NCI-H774 (cell line): Measurements from ENCODE around the gene PRSS21.
A peak's percentile ranks its signal among the peaks of the same experiment; 100 is the strongest.

Source experiments
- DNase-seq: peaks from one replicate; lab custom pipeline; 2025; lab: John Stamatoyannopoulos, UW

The PRSS21 gene

DNA sequence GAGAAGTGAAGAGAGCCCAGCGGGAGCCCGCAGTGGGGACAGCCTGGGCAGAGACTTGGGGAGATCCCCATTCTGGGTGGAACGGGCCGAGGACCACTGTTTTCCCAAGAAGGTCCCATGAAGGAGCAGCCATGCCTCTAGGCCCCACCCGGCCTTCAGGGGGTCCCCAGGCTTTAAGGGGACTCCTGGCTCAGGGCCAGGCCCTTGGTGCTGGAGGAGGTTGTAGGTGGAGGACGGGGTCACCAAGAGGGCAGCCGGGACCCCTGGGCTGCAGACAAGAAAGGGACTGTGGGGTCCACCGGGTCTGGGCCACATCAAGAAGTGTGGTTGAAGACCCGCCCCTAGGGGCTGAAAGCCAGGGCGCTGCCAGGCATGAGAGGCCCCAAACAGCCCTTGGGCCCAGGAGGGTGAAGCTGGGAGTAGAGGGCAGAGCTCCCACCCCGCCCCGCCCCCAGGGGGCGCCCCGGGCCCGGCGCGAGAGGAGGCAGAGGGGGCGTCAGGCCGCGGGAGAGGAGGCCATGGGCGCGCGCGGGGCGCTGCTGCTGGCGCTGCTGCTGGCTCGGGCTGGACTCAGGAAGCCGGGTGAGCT lies at the start of gene PRSS21:
Gene PRSS21 (plus strand): TSS at position 487 of the 589 bp plus-strand sequence. CDS start 32 bp downstream, at position 519.
- no peak for DNase-seq

DNA sequence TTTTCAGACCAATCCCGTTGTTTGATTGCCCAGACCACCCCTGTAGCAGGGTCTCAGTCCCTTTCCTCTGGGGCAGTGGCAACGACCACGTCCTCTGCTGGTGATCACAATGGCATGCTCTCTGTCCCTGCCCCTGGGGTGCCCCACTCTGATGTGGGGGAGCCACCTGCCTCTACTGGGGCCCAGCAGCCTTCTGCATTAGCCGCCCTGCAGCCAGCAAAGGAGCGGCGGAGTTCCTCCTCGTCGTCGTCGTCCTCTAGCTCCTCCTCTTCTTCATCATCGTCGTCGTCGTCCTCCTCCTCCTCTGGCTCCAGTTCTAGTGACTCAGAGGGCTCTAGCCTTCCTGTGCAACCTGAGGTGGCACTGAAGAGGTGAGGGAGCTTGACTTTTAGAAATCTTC lies 49.1 kb upstream of the PRSS21 start:
- no peak for DNase-seq

- DNase-seq: no peak
Measured at GRCh38 chr16:2768403-2769089, 48.5 kb upstream of the PRSS21 start.

- no peak for DNase-seq
Measured at GRCh38 chr16:2769100-2769529, 47.9 kb upstream of the PRSS21 start.

- no peak for DNase-seq
Measured at GRCh38 chr16:2769675-2770056, 47.4 kb upstream of the PRSS21 start.

- DNase-seq: no peak
Measured at GRCh38 chr16:2770057-2770951, 46.7 kb upstream of the PRSS21 start.

DNA sequence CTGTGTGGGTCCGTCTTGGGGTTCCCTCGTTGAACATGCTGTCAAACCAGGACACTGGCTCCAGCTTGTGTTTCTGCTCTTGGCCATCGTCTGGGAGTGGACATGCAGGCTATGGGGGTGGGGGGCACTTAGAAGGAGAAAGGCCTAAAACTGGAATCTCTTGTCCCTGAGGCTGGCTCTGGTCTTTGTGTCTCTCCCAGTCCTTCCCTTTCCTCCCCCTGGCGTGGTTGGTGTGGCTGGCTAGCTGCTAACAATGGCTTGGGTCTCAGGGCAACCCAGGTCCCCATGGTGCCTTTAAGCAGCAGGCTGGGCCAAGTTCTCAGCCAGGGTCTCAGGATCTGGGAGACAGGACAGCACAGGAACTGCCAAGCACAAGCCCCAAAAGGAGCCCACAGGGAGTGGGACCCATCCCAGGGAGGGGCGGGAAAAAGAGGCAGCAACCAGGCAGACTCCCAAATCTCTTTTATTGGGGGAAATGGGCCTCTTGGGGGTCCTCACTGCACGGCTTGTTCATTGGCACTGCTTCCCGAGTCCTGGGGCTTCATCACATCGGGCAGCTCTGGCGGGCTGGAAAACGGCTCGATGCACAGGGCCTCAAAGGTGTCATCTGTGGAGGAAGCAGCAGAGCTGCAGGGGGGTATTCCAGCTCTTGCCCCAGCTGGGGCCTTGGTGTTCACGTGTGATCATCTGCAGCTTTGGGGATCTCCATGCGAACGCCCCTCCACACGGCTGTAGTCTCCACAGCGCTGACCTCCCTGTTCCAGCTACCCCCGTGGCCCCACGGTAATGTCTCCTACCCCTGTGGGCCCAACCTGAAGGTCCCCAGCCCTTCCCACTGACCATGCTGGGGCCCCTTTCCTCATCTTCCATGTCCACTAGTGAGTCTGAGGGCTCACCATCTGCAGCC lies 45.3 kb upstream of the PRSS21 start:
- no peak for DNase-seq

DNA sequence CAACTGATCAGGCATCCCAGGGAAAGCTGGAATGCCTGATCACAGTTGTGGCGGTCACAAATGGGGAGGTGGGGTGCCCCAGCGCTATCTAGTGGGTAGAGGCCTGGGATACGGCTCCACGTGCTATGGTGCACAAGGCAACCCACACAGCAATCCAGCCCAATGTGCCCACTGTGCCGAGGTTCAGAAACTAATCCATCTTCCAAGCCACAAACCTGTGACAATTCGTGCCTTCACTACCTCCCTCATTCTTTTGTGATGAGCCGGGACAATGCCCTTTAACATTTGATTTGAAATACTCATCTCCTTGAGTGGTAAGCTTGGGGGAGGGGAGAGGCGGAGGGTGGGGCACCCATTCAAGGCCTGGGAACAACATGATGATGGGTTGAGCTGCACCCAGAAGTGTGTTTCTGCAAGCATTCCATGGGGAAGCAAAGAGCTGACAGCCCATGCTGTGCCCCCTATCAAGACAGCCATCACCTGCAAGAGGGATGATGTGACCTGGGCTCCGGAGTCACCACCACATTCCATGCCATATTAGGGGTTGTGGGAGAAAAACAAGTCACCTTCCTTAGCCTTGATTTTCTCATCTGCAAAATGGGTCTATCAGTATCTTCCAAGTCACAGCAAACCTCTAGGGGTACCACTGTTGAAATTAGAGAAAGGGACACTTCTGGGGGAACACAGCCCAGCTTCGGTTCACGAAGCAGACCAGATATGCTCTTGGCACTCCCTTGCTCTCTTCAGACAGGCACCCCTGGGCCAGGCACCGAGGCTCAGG lies 43.7 kb upstream of the PRSS21 start:
- no peak for DNase-seq

GRCh38 chr16:2774161-2774891 lies 42.7 kb upstream of the PRSS21 start:
- no peak for DNase-seq

GRCh38 chr16:2775131-2775716 lies 41.8 kb upstream of the PRSS21 start:
- DNase-seq: no peak

GRCh38 chr16:2775765-2776499 lies 41.1 kb upstream of the PRSS21 start:
- no peak for DNase-seq

GRCh38 chr16:2776500-2777139 lies 40.4 kb upstream of the PRSS21 start:
- no peak for DNase-seq

- DNase-seq: peak; percentile 55
Measured at GRCh38 chr16:2777231-2777902, 39.7 kb upstream of the PRSS21 start, which contains the start of gene ELOB. Gene ELOB (minus strand): TSS chr16:2777280. CDS start chr16:2777239, 41 bp downstream.

- no peak for DNase-seq
Measured at GRCh38 chr16:2777903-2778629, 39.0 kb upstream of the PRSS21 start.

DNA sequence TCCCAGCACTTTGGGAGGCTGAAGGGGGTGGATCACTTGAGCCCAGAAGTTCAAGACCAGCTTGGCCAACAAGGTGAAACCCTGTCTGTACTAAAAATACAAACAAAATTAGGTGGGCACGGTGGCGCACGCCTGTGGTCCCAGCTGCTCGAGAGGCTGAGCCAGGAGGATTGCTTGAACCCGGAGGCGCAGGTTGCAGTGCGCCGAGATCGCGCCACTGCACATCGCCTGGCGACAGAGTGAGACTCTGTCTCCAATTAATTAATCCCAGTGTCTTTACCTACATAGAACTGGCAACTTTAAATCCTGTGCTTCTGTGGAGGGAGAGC lies 38.4 kb upstream of the PRSS21 start:
- DNase-seq: no peak

DNA sequence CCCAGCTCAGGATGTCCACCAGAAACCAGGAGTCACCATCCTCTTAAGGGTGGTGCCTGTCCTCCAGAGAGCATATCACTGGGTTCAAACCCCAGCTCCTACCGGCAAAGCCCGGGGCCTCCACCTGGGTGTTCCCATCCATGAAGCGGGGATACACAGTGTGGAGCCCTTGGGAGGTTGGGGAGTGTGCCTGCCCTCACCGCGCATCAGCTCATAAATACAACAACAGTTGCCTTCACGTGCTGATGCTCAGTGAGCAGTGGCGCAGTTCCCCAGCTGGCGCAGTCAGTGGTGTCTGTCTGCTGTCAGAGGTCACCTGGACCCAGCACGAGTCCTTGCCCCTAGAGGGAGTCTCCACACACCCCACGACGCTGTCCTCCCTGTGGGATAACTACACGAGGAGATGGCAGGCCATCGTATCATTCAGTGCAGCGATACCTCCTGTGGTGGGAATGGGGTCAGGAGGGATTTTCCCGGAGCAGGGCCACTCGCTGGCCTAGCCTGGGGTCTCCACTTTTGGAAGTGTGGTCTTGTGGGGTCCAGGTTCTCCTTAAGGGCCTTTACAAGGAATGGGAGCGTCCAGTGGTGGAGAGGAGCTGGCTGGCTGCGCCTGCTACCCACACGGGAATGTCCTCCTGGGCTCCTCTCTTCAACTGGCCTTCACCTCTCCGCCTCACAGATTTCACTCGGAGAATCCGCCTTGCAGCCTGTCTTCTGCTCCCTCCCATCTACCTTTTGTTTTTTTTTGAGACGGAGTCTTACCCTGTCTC lies 37.7 kb upstream of the PRSS21 start:
- no peak for DNase-seq
